GM19395 (cell line): ENCODE data around the gene WDHD1.
"Not testable (repeated sequence)": the region's sequence is repeated elsewhere in the genome, so short reads cannot be mapped to it uniquely, and the experiment has no call there.

Experiments used
- ATAC-seq: cut with Tn5 transposase; IDR thresholded peaks from one replicate; pipeline ENCODE4 v1.9.1; 2021; ENCODE audit warnings: mild to moderate bottlenecking, moderate library complexity; ENCODE audit not compliant: unreplicated experiment

The WDHD1 gene

DNA sequence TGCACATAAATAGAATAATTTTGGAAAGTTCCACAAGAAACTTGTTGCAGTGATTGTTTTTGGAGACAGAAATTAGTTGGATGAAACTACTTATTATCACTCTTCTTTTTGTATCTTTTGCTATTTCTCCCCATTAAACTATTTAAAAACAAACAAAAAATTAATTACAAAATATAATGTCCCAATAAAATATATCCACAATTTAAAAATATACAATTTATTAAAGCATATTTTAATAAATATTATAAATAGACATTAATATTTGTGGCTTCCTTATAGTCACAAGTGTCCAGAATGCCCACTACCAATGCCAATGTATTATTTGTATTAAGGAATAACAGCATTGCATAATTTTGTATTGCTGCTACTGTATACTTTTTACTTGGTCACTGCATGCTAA, 71.8 kb downstream of the WDHD1 start:
- no peak for ATAC-seq

- not testable (repeated sequence) for ATAC-seq
Observed at GRCh38 chr14:54953609-54954008, 73.3 kb downstream of the WDHD1 start.

DNA sequence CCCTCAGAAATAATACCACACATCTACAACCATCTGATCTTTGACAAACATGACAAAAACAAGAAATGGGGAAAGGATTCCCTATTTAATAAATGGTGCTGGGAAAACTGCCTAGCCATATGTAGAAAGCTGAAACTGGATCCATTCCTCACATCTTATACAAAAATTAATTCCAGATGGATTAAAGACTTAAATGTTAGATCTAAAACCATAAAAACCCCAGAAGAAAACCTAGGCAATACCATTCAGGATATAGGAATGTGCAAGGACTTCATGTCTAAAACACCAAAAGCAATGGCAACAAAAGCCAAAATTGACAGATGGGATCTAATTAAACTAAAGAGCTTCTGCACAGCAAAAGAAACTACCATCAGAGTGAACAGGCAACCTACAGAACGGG, 74.1 kb downstream of the WDHD1 start:
- ATAC-seq: not testable (repeated sequence)

GRCh38 chr14:54947230-54947629, 79.7 kb downstream of the WDHD1 start:
- ATAC-seq: no peak

DNA sequence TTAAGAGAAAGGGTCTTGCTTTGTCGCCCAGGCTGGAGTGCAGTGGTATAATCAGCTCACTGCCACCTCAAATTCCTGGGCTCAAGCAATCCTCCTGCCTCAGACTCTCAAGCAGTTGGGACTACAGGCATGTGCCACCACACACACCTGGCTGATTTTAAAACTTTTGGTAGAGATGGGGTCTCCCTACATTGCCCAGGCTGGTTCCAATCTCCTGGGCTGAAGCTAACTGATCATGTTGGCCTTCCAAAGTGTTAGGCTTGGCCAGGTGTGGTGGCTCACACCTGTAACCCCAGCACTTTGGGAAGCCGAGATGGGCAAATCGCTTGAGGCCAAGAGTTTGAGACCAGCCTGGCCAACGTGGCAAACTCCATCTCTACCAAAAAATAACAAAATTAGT, 80.4 kb downstream of the WDHD1 start:
- no peak for ATAC-seq

- ATAC-seq: no peak
Observed at GRCh38 chr14:54944737-54945391, 82.0 kb downstream of the WDHD1 start.

GRCh38 chr14:54942913-54943312, 84.0 kb downstream of the WDHD1 start:
- ATAC-seq: no peak

GRCh38 chr14:54936816-54937215, 90.1 kb downstream of the WDHD1 start:
- ATAC-seq: no peak

GRCh38 chr14:54935958-54936357, 90.9 kb downstream of the WDHD1 start:
- ATAC-seq: no peak

GRCh38 chr14:54935100-54935499, 91.8 kb downstream of the WDHD1 start:
- ATAC-seq: no peak

GRCh38 chr14:54933006-54933405, 93.9 kb downstream of the WDHD1 start:
- ATAC-seq: no peak

DNA sequence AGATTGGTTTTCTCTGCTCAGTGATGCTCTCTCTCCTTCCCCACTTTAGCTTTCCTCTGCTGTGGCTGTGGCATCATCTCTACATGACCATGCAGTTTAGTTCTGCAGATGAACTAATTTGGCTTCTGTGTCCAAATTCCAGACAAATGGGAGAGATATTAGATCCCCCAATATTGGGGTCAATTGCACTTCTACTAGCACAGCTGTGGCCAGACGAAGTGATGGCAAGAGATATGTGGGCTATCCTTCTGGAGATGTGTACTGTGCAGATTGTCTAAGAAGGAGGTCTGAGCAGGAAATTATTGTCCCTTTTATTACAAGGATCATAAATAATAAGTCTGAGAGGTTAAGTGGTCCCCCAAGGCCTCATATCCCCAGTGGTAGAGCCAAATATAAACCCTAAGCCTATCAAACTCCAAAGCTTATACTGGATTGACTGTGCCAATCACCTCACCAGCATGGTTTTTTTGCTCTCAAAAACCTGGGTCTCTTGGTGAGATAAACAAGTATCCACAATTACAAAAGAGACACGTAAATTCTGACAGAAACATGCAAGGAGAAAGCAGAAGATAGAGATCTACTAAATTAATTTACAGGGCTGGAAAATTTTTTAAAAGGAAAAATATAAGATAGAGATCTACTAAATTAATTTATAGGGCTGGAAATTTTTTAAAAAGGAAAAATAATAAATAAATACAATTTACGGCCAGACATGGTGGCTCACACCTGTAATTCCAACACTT, 95.1 kb downstream of the WDHD1 start:
- no peak for ATAC-seq

DNA sequence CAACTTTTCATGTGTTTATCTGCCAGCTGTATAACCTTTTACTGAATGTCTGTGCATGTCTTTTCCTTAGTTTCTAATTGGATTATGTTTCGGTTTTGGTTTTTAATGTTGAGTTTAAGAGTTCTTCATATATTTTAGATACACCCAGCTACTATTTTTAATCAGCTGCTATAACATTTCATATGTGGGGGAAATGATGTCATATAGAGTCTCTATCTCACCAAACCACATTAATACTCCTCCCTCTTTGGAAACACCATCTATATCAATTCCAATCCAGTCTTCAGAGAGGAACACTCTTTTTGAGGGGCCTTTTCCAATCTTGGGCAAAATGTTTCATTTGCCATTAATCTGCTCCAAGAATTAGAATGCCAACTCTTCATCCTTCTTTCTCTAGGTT, 95.8 kb downstream of the WDHD1 start:
- ATAC-seq: no peak

DNA sequence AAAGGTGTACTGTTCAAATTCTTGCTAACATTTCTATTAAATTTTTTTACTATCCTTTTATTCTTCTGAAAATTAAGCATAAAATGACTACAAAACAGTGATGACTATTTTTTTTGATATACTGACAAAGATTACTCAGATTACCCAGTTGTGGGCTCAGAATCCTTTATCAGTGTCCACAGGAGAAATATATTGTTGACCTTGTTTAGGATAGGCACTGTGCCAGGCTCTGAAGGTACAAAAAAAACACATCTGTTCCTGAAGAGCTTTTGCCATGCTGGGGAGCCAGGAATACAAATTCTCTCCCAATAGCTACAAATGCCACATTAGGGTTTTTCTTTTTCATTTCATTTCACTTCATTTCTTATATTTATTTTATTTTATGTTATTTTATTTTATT, 97.3 kb downstream of the WDHD1 start:
- no peak for ATAC-seq

GRCh38 chr14:54928216-54928615, 98.7 kb downstream of the WDHD1 start:
- no peak for ATAC-seq

DNA sequence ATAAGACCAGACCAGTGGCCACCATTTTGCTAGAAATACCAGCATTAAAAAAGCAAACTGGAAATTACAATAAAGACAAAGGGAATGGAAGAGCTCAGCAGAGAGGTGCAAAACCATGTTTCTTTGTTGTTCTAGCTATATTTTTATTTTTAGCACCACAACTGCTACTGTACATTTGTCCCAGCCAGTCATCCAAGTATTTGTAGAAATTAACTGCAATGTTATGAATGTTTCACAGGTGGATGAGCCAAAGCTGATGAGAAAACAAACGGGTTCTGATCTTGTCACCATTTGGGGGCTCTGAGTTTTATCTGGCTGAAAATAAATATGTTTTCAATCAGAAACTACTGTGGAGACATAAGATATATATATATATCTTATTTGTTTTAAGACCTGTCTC, 99.3 kb downstream of the WDHD1 start:
- ATAC-seq: no peak

DNA sequence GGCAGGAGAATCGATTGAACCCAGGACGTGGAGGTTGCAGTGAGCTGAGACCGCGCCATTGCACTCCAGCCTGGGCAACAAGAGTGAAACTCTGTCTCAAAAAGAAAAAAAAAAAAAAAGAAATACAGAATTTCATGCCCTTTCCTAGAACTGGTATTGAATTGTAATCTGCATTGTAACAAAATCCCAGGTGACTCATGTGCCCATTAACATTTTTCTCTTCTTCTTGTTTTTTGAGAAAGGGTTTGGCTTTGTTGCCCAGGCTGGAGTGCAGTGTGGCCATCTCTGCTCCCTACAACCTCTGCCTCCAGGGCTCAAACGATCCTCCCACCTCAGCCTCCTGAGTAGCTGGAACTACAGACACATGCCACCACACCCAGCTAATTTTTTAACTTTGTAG, 100.3 kb downstream of the WDHD1 start:
- not testable (repeated sequence) for ATAC-seq

DNA sequence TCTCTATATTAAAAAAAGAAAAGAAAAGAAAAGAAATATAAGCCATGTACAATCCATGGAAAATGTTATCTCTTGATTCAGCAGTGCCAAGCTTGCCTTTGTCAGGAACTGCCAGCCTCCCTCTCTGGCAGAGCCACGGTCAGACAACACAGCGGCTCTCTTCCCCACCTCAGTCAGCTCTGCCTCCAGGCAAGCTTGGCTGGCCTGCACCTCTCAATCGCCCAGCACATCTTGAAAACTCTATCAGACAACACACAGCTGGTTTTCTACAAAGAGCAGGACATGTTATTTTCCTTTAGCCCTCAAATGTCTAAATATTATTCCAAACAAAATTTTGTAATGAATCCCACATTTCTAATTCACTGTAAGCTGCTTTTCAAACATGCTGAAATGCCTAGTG, 104.3 kb downstream of the WDHD1 start:
- no peak for ATAC-seq

- ATAC-seq: no peak
Observed at GRCh38 chr14:54920052-54920451, 106.8 kb downstream of the WDHD1 start.

GRCh38 chr14:54919330-54919729, 107.6 kb downstream of the WDHD1 start:
- no peak for ATAC-seq

DNA sequence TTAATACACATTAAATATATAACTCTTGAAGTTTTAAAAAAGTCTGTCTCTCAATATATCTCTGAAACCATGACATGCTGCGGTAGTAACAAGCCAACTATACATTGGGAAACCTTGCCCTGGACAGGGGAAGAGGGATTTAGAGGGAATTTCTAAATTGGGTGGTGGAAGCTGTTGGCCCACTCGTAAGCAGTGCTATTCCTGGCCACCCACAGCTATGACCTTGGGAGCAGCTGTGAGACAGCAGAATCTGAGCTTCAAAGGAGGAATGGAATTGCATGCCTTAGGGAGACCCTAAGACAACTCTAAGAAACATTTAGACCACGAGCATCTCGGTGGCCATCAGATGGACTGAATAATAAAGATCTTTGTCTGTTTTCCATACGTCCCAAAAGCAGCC, 108.5 kb downstream of the WDHD1 start:
- ATAC-seq: no peak

DNA sequence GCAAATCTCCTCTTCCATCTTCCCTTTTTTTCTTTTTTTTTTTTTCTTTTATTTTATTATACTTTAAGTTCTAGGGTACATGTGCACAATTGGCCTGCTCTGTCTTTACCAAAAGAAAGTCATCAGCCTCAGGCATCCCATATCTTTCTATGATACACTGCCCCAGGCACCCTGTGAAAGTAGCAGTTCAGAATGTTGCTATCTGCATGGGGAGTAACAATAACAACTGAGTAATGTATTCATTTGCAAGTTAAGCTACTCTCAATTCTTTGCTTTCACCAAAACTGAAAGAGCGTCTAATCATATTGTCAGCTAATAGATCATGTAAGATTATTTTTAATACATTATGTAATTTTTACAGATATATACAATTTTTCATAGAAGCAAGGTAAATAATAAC, 110.8 kb downstream of the WDHD1 start:
- ATAC-seq: no peak
